Measurements from ENCODE around the gene BICRA. TPM values are rescaled to one million over a fixed set of nuclear protein-coding genes. Genes with fewer than 3 reads are reported as not detected.
"Not testable (repeated sequence)": the region's sequence is repeated elsewhere in the genome, so short reads cannot be mapped to it uniquely, and the experiment has no call there.

Gene BICRA
- total RNA-seq, 1 donor, result 10.8 TPM

DNA sequence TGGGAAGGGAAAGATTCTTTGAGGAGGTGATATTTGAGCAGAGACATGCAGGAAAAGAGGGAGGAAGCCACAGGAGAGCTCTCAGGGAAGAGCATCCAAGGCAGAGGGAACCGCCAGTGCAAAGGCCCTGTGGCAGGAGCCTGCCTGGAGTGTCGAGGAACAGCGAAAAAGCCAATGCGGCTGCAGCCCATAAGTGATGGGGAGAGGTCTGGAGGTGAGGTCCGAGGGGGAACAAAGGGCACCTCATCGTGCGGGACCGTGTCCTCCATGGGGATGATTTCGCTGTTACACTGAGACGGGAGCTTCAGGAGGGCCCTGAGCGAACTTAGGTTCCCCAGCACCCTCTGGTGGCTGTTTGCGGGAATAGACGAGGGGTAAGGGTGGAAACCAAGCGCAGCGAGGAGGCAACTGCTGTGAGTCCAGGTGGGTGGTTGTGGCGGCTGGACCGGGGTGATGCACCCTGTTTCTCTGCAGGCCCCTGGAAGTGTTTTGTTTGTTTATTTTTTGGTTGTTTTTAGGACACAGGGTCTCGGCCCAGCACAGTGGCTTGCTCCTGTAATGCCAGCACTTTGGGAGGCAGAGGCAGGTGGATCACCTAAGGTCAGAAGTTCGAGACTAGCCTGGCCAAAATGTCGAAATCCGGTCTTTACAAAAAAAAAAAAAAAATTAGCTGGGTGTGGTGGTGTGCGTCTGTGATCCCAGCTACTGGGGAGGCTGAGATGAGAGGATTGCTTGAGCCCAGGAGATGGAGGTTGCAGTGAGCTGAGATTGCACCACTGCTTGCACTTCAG is 98.4 kb downstream of the BICRA start:
- peak; percentile 41 to 88 (median 76) for DNase-seq (ENCODE audit: low read depth in 2 of 3, low spot score in 2 of 3)

DNA sequence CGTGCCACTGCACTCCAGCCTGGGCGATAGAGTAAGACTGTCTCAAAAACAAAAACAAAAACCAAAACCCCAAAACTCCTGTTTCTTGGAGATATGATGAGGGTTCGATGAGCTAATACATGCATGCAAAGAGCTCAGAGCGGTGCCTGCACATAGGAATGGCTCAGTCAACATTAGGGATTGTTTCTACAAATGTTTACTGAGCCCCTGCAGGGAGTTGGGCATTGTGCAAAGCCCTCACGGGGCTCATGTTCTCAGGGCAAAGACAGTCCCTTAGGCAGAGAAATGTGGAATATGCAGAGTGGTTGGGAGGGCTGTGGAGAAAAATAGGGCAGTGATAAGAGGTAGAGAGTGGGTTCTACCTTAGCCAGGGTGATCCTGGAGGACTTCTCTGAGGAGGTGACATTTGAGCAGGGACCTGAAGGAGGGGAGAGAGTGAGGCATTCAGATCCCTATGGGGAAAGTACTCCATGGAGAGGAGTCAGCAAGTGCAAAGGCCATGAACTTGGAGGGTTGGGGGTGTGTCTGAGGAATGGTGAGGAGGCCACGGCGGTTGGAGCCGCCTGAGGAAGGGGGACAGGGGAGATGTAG is 102.8 kb downstream of the BICRA start:
- DNase-seq (ENCODE audit: low read depth in 2 of 3, low spot score in 2 of 3), result no peak

DNA sequence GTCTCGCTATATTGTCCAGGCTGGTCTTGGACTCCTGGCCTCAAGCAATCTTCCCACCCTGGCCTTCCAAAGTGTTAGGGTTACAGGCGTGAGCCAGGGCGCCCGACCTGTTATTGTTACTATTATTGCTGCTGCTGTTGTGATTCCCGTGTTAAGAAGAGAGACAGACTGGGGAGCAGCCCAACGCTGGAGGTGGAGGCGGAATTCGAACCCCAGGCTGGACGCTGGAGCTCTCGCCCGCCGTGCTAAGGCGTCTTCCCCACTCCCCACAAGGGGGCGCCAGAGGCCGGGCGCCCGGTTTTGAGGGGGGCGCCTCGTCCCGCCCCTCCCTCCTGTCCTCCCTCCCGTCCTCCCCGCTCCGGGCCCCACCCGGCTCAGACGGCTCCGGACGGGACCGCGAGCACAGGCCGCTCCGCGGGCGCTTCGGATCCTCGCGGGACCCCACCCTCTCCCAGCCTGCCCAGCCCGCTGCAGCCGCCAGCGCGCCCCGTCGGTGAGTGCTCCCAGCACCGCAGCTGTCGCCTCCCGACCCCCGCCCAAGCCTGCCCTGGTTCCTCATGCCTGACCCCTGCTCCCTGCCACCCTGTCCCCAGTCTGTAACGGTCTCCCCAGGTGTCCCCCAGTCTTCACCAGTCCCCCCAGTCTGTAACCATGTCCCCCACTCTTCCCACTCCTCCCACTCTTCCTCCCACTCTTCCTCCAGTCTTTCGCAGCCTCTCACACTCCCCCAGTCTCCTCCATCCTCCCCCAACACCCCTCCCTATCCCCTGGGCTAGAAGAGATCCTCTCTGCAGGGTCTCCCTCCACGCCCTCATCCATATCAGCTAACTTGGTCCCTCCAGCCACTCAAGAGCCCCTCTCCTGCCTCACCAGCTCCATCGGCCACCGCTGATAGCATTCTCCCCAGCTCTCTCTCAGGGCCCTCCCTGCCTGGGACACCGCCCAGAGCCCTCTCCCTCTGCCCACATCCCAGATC is 104.4 kb downstream of the BICRA start, which contains the start of gene EHD2:
EHD2 (plus strand) TSS at position 377 of the 976 bp plus-strand sequence. CDS start 3,191 bp downstream, outside the sequence.
- DNase-seq (ENCODE audit: low read depth in 2 of 3, low spot score in 2 of 3), result peak in 2 of 3 donors; percentile 70 to 77

DNA sequence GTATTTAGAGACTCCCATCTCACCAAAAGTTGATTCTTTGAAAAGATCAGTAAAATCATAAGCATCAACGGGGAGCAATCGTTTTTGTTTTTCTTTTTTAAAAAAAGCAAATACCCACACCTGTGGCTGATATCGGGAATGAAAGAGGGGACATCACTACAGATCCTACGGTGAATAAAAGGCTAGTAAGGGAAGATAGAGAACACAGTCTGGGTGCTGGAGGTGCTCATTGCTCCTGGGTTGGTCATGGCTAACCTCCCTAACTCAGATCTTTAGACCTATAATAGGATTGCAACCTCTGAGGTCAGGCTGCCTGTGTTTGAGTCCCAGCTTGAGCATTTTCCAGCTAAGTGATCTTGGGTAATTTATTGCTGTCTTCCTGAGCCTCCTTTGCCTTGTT is 105.4 kb downstream of the BICRA start:
- peak in 1 of 3 donors; percentile 30 for DNase-seq (ENCODE audit: low read depth in 2 of 3, low spot score in 2 of 3)

DNA sequence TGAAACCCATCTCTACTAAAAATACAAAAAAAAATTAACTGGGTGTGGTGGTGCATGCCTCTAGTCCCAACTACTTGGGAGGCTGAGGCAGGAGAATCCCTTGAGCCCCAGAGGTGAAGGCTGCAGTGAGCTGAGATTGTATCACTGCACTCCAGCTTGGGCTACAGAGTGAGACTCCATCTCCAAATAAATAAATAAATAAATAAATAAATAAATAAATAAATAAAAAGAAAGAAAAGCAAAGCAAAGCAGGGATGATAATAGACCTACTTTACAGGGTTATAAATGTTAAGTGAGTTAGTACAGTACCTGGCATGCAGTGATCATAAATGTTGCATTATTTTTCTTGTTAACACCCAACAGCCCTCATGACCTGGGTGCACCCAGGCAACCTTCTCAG is 105.9 kb downstream of the BICRA start:
- not testable (repeated sequence) for DNase-seq (ENCODE audit: low read depth in 2 of 3, low spot score in 2 of 3)

DNA sequence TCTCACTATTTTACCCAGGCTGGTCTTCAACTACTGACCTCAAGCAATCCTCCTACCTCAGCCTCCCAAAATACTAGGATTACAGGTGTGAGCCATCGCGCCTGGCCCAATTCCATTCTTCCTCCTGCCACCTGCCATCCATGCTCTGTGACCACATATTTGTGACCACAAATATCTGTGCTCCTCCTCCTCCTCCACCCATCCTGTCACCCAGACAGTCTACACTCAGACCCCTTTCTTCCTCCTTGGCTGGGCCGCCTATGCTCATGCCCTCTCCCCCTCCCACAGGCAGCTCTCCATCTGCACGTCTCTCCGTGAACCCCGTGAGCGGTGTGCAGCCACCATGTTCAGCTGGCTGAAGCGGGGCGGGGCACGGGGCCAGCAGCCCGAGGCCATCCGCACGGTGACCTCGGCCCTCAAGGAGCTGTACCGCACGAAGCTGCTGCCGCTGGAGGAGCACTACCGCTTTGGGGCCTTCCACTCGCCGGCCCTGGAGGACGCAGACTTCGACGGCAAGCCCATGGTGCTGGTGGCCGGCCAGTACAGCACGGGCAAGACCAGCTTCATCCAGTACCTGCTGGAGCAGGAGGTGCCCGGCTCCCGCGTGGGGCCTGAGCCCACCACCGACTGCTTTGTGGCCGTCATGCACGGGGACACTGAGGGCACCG is 107.5 kb downstream of the BICRA start:
- DNase-seq (ENCODE audit: low read depth in 2 of 3, low spot score in 2 of 3), result no peak

DNA sequence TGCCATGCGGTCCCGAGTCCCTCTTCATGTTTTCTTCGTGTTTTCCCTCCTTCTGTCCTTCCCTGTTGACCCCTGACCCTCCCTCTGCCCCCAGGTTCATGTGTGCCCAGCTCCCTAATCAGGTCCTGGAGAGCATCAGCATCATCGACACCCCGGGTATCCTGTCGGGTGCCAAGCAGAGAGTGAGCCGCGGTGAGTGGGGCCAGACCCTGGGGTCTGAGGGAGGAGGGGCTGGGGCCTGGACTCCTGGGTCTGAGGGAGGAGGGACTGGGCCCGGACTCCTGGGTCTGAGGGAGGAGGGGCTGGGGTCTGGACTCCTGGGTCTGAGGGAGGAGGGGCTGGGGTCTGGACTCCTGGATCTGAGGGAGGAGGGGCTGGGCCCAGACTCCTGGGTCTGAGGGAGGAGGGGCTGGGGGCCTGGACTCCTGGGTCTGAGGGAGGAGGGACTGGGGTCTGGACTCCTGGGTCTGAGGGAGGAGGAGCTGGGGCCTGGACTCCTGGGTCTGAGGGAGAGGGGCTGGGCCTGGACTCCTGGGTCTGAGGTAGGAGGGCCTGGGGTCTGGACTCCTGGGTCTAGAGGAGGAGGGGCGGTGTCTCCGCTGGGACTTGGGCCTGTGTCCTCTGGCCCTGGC is 109.6 kb downstream of the BICRA start:
- not testable (repeated sequence) for DNase-seq (ENCODE audit: low read depth in 2 of 3, low spot score in 2 of 3)

DNA sequence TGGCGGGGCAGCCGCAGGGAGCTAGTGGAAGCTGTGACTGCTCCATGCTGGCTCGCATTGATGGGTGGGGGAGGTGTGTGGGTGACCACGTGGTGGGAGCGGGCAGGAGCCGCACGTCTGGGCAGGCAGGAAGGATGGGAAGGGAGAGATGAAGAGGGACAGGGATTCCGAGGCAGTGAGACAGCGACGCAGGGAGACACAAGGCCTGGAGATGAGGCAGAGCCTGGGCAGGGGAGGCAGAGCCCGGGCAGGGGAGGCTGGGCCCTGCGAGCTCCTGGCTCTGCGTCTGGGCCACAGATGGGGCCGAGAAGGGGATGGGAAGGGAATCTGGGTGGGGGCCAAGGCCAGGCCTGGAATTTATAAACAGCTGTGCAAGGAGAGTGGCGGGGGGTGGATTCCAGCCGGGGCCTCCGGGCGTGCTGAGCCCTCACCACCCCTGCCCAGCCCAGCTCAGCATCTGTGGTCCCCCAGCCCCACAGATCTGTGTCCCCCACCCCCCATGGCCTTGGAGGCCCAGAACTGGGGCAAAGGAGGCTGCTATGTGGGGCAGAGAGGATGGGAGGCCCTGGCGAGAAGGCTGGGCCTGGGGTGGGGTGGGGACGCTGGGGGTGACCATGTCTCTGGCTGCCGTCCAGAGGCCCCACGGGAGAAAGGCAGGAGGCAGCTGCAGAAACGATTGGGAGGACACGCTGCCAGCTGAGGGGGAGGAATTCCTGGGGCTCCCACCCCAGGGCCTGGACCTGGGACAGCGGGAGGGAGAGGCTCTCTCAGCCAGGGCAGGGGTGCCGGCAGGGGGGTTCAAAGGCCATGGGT is 110.3 kb downstream of the BICRA start:
- no peak for DNase-seq (ENCODE audit: low read depth in 2 of 3, low spot score in 2 of 3)

DNA sequence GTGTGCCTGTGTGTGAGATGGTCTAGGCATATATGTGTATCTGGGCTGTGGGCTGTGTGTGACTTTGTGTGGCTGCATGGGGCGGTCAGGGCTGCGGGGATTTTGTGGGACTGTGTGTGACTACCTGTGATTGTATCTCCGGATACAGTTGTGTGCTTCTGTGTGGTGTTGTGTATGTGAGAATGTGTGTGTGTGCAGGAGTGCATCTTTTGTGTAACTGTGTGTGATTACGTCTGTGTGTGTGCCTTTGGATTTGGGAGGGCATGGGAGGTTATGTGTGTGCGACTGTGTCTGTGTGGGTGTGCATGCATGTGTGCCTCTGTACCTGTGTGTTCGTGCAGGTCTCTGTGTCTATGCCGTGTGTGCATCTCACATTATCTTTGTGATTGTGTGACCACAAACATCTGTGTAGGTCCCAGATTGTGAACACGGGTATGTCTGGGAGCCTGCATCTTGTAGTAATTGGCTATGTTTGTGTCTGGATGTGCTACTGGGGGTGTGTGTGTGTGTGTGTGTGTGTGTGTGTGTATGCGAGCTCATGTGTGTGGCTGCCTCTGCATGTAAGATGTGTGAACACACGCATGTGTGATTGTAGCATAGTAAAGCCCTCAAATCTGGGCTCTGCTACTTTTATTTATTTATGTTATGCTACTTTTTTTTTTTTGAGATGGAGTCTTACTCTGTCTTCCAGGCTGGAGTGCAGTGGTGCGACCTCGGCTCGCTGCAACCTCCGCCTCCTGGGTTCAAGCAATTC is 111.9 kb downstream of the BICRA start:
- no peak for DNase-seq (ENCODE audit: low read depth in 2 of 3, low spot score in 2 of 3)

DNA sequence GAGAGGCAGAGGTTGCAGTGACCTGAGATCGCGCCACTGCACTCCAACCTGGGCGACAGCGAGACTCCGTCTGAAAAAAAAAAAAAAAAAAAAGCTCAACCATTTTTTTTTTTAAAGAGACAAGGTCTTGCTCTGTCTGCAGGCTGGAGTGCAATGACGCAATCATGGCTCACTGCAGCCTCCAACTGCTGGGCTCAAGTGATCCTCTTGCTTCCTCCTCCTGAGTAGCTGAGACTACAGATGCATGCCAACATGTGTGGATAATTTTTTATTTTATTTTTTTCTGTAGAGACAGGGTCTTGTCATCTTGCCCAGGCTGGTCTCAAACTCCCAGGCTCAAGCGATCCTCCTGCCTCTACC is 114.6 kb downstream of the BICRA start:
- DNase-seq (ENCODE audit: low read depth in 2 of 3, low spot score in 2 of 3), result peak in 2 of 3 donors; percentile 62 to 80

DNA sequence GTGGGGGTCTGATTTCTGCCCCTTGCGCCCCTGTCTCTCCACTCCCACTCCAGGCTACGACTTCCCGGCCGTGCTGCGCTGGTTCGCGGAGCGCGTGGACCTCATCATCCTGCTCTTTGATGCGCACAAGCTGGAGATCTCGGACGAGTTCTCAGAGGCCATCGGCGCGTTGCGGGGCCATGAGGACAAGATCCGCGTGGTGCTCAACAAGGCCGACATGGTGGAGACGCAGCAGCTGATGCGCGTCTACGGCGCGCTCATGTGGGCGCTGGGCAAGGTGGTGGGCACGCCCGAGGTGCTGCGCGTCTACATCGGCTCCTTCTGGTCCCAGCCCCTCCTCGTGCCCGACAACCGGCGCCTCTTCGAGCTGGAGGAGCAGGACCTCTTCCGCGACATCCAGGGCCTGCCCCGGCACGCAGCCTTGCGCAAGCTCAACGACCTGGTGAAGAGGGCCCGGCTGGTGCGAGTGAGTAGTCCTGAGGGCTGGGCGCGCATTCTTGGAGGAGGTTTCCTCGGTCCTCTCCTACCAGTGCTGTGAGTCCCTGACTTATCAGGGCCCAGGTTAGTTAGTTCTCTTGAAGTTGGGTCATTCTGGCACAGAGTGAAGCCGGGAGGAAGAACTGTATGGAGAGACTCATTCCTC is 116.9 kb downstream of the BICRA start:
- DNase-seq (ENCODE audit: low read depth in 2 of 3, low spot score in 2 of 3), result no peak

DNA sequence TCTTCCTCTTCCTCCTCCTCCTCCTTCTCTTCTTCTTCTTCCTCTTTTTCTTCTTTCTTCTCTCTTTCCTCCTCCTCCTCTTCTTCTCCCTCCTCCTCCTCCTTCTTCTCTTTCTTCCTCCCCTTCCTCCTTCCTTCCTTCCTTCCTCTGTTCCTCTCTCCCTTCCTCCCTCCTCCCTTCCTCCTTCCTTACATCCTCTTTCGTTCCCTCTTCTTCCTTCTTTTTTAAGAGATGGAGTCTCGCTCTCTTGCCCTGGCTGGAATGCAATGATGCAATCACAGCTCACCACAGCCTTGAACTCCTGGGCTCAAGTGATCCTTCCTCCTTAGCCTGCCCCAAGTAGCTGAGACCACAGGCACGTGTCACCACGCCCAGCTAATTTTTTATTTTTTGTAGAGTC is 117.5 kb downstream of the BICRA start:
- no peak for DNase-seq (ENCODE audit: low read depth in 2 of 3, low spot score in 2 of 3)

DNA sequence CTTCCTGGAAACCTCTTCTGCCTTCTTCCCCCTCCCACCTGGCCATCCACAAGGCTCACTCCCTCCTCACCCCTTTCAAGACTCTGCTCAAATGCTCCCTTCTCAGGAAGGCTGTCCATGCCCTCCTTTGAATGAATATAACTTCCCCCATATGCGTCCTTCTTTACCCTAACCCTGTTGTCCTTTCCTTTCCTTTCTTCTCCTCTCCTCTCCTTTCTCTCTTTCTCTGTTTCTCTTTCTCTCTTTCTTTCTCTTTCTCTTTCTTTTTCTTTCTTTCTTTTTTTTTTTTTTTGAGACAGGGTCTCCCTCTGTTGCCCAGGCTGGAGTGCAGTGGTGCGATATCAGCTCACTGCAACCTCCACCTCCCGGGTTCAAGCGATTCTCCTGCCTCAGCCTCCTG is 119.4 kb downstream of the BICRA start:
- not testable (repeated sequence) for DNase-seq (ENCODE audit: low read depth in 2 of 3, low spot score in 2 of 3)

DNA sequence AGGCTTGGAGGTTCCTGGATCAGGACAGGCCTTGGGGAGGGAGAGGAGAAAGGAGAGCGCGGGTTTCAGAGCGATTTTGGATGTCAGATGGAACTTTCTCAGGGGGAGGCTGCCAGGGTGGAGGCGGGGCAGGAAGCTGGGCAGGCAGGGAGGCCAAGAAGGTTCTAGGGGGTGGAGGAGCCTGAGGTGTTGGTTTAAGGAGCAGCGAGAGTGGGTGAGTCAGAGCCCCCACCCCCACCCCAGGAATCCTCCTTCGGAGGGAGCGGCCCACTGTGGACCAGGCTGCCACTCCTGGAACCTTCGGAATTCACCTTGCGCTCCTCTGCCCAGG is 120.5 kb downstream of the BICRA start:
- DNase-seq (ENCODE audit: low read depth in 2 of 3, low spot score in 2 of 3), result peak in 2 of 3 donors; percentile 71 to 83

DNA sequence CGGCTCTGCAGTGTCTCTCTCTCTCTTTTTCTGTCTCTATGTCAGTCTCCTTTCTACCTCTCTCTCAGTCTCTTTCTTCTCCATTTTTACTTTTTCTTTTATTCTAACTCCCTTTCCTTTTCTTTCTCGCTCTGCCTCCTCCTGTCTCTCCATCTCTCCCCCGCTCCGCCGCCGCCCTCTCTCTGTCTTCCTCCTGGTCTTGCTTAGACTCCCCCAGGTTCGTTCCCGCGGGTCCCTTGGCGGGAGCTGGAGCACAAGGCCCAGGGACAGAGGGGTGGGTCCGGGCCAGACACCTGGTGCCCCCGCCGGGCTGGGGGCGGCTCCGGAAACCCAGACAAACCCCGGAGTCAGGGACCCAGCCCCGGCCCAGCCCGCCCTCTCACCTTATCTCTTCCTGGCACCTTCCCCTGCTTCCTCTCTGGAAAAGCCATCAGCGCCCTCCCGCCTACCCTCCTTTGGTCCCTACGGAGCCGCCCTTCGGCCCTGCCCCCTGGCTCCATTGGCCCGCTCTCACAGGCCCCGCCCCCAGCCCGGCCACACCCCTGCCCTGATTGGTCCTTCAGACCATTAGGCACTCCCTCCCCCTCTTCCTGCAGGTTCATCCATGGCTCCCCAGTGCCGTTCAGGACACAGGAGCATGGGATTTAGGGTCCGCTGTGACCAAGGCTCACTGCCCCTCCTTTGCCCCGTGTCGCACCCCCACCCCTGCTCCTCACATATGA is 121.0 kb downstream of the BICRA start:
- DNase-seq (ENCODE audit: low read depth in 2 of 3, low spot score in 2 of 3), result peak in 2 of 3 donors; percentile 94 to 96

DNA sequence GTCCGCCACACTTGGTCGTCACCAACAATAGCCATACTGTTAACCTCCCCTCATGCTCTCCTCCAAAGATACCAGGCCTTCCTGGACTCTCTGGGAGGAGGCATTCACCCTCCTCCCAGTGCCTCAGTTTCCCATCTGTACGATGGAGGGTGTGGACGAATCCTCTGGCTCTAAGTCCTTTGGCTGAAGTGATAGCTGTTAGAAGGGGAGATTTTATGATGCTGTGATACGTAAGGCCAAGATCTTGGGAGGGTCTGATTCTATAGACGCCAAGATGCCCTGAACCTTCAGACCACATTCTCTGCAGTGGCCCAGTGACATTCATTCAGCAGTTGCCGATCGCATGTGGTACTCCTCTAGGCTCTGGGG is 121.6 kb downstream of the BICRA start:
- DNase-seq (ENCODE audit: low read depth in 2 of 3, low spot score in 2 of 3), result no peak

DNA sequence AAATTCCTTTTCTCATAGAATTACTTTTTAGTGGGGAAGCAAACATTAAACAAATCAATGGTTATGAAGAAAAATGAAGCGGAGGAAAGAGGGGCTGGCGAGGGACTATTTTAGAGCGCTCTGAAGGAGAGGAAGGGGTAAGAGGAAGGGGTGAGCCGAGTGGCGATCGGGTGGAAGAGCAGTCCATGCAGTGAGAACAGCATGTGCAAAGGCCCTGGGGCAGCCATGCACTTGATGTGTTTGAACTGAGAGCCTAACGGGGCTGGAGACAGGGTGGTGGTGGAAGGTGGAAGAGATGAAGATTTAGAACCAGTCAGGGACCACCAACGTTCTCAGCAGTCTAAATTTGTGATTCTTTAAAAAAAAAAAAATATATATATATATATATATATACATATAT is 122.0 kb downstream of the BICRA start:
- no peak for DNase-seq (ENCODE audit: low read depth in 2 of 3, low spot score in 2 of 3)

DNA sequence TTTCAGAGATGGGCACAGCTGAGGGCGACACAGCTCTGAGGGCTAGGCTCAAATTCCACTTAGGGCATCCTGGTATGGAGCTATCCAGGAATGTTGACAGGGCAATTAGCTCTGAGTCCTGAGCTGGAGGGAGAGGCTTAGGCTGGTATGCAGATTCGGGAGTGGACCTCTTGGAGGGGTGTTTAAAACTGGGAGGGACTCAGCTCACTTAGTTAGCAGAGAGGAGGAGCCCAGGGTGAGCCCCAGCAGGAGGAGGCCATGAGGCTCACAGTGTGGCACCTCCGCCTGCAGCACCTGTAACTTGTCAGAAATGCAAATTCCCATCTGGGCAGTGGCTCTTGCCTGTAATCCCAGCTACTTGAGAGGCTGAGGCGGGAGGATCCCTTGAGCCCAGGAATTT is 126.2 kb downstream of the BICRA start:
- DNase-seq (ENCODE audit: low read depth in 2 of 3, low spot score in 2 of 3), result no peak

Measured in hematopoietic multipotent progenitor cell (in vitro differentiated cells).